GM10266 (cell line): ENCODE results near the gene AKAP8.

ENCODE experiments used
- DNase-seq: peaks from one replicate; pipeline ENCODE4 v3.0.0; 2012; ENCODE audit errors: extremely low spot score
- TF ChIP-seq, protein P1 (sequence below): IDR thresholded peaks from 2 replicates; pipeline ENCODE4 v1.5.1; 2012; ENCODE audit warnings: mild to moderate bottlenecking, low read depth; ENCODE audit not compliant: control insufficient read depth, insufficient read depth; ENCODE audit errors: missing control alignments

Gene AKAP8

DNA sequence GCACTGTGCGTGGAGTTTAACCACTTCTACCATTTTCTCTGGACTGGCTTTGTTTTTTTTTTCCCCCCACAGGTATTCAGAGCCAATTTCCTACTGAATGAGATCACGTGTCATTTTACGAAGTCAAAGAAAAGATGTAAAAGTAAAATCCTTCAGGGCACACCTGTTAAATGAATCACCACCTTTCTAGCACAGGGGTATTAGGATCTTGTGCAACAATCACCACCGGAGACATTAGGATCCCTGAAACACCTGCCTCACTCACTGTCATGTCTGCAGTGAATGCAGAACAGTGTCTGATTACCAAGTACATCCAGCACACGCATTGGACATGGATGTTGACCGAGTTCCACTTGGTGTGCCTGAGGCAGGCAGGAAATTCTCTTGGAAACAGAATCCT, 64.5 kb downstream of the AKAP8 start:
- DNase-seq, result no peak

DNA sequence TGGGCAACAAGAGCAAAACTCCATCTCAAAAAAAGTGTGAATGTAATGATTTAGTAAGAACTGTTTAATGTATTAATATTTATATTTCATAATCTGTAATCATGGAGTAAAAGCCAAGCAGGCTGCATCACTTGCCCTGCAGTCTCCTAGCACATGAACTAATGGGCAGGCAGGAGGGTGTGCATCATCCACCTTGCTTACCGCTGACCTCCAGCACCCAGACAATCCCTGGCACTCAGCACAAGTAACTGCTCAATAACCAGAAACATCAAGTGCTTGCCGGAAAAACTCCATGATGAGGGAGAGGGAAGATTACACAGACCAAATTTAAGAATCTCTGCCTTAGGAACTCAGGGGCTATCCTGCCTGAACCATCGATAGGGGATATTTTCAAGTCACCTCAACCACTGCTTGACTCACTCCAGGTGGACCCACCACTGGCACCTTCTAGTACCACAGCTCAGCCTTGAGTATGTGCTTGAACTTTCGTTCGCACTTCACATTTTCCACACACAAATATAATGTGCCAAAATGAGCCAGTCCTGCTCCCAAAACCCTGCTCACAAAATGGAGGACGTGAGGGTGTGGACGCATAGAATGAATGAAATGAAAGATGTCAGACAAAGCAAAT, 65.8 kb downstream of the AKAP8 start:
- TF ChIP-seq, protein P1, sequence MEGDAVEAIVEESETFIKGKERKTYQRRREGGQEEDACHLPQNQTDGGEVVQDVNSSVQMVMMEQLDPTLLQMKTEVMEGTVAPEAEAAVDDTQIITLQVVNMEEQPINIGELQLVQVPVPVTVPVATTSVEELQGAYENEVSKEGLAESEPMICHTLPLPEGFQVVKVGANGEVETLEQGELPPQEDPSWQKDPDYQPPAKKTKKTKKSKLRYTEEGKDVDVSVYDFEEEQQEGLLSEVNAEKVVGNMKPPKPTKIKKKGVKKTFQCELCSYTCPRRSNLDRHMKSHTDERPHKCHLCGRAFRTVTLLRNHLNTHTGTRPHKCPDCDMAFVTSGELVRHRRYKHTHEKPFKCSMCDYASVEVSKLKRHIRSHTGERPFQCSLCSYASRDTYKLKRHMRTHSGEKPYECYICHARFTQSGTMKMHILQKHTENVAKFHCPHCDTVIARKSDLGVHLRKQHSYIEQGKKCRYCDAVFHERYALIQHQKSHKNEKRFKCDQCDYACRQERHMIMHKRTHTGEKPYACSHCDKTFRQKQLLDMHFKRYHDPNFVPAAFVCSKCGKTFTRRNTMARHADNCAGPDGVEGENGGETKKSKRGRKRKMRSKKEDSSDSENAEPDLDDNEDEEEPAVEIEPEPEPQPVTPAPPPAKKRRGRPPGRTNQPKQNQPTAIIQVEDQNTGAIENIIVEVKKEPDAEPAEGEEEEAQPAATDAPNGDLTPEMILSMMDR, result no peak
- no peak for DNase-seq

More for the DNA sequence above, 64.5 kb downstream of the AKAP8 start:
- TF ChIP-seq, protein P1, result no peak

DNA sequence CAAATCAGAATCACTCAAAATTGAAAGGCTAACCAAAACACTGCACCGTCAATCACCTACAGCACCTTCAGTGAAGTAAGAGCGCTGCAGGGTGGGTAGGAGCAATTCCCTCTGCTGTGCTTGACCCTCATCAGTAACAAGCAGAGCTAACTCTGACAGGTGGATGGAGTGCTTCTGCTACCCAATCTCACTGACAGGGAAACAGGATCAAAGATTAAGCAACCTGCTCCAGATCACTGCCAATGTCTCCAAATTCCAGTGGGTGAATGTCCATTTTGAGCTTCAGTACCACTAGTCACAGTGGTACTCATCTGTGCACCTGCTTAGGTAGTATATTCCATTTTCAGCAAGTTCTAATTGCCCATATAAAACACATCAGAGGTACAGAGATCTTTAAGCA, 72.4 kb downstream of the AKAP8 start:
- TF ChIP-seq, protein P1, result no peak

DNA sequence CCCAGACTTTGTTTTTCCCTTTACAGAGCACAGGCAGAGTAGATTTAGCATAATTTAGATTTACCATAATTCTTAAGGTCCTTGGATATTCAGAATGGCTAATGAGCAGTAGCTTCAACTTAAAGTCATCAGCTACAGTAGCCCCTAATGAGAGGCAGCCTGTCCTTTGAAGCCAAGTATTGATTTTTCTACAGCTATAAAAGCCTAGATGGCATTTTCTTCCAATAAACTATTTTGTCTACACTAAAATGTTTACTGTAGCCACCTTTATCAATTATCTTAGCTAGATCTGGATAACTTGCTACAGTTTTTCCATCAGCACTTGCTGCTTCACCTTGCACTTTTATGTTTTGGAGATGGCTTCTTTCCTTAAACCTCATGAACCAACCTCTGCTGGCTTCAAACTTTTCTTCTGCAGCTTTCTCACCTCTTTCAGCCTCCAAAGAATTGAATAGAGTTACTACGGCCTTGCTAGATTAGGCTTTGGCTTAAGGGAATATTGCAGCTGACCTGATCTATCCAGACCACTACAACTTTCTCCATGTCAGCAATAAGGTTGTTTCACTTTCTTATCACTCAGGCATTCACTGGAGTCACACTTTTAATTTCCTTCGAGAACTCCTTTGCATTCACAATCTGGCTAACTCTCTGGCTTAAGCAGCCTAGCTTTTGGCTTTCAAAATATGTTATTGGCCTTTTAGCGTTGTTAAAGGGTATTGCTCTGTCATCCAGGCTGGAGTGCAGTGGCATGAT, 73.8 kb downstream of the AKAP8 start:
- no peak for DNase-seq
- TF ChIP-seq, protein P1, result no peak

More for the DNA sequence above, 72.4 kb downstream of the AKAP8 start:
- DNase-seq, result no peak

DNA sequence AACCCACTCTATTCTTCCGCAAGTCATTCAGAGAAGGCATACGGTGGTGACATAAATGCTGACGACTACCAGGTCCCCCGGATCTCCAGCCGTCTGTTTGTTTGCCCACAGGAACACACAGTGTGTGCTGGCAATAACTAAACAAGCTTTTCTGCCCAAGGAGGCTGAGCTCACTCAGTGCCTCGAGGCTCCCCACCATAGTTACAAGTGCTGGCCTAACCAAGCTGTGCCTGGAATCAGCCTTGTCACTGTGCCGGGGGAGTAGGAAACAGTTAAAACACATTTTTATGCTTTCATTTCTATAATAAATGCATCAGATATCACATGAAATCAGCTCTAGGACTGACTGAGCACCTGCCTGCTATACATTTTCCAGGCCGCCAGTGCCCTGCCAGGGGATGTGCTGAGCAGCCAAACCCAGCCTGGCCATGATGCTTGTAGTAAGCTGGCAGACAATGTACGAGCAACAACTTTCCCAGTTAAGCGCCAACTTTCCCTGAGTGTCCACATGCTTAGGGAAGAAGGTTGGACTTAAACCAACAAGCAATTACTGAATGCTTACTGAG, 75.4 kb downstream of the AKAP8 start:
- no peak for DNase-seq
- TF ChIP-seq, protein P1, result no peak
